GM21528 (cell line): ENCODE results near the gene SLC15A4.
A peak's percentile ranks its signal among the peaks of the same experiment; 100 is the strongest.
"Not testable (repeated sequence)": the region's sequence is repeated elsewhere in the genome, so short reads cannot be mapped to it uniquely, and the experiment has no call there.

ENCODE experiments used
- ATAC-seq: cut with Tn5 transposase; IDR thresholded peaks from one replicate; pipeline ENCODE4 v1.9.1; 2021; ENCODE audit warnings: mild to moderate bottlenecking, moderate library complexity; ENCODE audit not compliant: unreplicated experiment, low FRiP score

Gene SLC15A4

GRCh38 chr12:128846671-128847070 lies 22.9 kb upstream of the SLC15A4 start:
- not testable (repeated sequence) for ATAC-seq

- no peak for ATAC-seq
Measured at GRCh38 chr12:128844031-128844635, 20.4 kb upstream of the SLC15A4 start.

- no peak for ATAC-seq
Measured at GRCh38 chr12:128843538-128843937, 19.8 kb upstream of the SLC15A4 start.

- no peak for ATAC-seq
Measured at GRCh38 chr12:128842579-128842978, 18.8 kb upstream of the SLC15A4 start.

- ATAC-seq = peak; percentile 84
Measured at GRCh38 chr12:128840862-128841468, 17.2 kb upstream of the SLC15A4 start.

GRCh38 chr12:128839885-128840284 lies 16.1 kb upstream of the SLC15A4 start:
- not testable (repeated sequence) for ATAC-seq

- ATAC-seq = no peak
Measured at GRCh38 chr12:128833418-128833817, 9.7 kb upstream of the SLC15A4 start.

GRCh38 chr12:128830505-128830893 lies 6.7 kb upstream of the SLC15A4 start:
- ATAC-seq = peak; percentile 58

GRCh38 chr12:128829861-128830504 lies 6.2 kb upstream of the SLC15A4 start:
- ATAC-seq = peak; percentile 90

GRCh38 chr12:128827724-128828123 lies 4.0 kb upstream of the SLC15A4 start:
- ATAC-seq = no peak

- no peak for ATAC-seq
Measured at GRCh38 chr12:128825835-128826234, 2.1 kb upstream of the SLC15A4 start.

- peak; percentile 24 for ATAC-seq
Measured at GRCh38 chr12:128823216-128823915, 392 bp downstream of the SLC15A4 start.

GRCh38 chr12:128820723-128821432 lies 2.9 kb downstream of the SLC15A4 start:
- peak; percentile 59 for ATAC-seq

- no peak for ATAC-seq
Measured at GRCh38 chr12:128820253-128820652, 3.5 kb downstream of the SLC15A4 start.

- ATAC-seq = no peak
Measured at GRCh38 chr12:128819293-128820144, 4.2 kb downstream of the SLC15A4 start.

GRCh38 chr12:128818065-128819022 lies 5.4 kb downstream of the SLC15A4 start:
- peak; percentile 49 for ATAC-seq

GRCh38 chr12:128817111-128818015 lies 6.4 kb downstream of the SLC15A4 start:
- peak; percentile 45 for ATAC-seq

- no peak for ATAC-seq
Measured at GRCh38 chr12:128816643-128816920, 7.2 kb downstream of the SLC15A4 start.
